K562 (cell line): Measurements from ENCODE around the gene NPC1. TPM values are rescaled to one million over a fixed set of nuclear protein-coding genes. Genes with fewer than 3 reads are reported as not detected.

Source experiments
- ARID3A ChIP-seq: IDR thresholded peaks from 2 replicates; pipeline ENCODE4 v1.6.1; 2012; ENCODE audit warnings: low read depth, low read length, improper control_type of control experiment, borderline replicate concordance
- COPS2 ChIP-seq: fragments of 450-650 bp; conservative IDR thresholded peaks from 2 replicates; pipeline ENCODE4 v1.6.1; 2016; ENCODE audit warnings: mild to moderate bottlenecking, moderate library complexity
- EP300 ChIP-seq: IDR thresholded peaks from 2 replicates; pipeline ENCODE4 v1.6.1; 2012; ENCODE audit warnings: low read length, improper control_type of control experiment
- ESRRB ChIP-seq: fragments of 250-450 bp; sonication (Bioruptor Pico); IDR thresholded peaks from 2 replicates; pipeline ENCODE4 v1.5.0; 2020; ENCODE audit warnings: mild to moderate bottlenecking, moderate library complexity, borderline replicate concordance
- EZH2 ChIP-seq: IDR thresholded peaks from 2 replicates; pipeline ENCODE4 v1.6.1; 2012; ENCODE audit warnings: low read depth, mild to moderate bottlenecking, inconsistent platforms, low read length, borderline replicate concordance
- FOXP1 ChIP-seq: sonication (generic); formaldehyde crosslinking; IDR thresholded peaks from 2 replicates; pipeline ENCODE4 v1.8.0; 2022; ENCODE audit warnings: mild to moderate bottlenecking, missing genetic modification reagents
- JUN ChIP-seq, 2 experiments: sonication (generic) in 1 of 2; formaldehyde crosslinking in 1 of 2; IDR thresholded peaks; 2 replicates each; pipeline versions ENCODE4 v1.6.1 to v1.8.0; 2012 to 2022; ENCODE audit warnings: borderline replicate concordance in 2 of 2, mild to moderate bottlenecking in 2 of 2, improper control_type of control experiment in 1 of 2, low read depth in 1 of 2, low read length in 1 of 2, missing genetic modification reagents in 1 of 2
- PBX2 ChIP-seq, 2 experiments: IDR thresholded peaks in 1 of 2; conservative IDR thresholded peaks in 1 of 2; 2 replicates each; pipeline ENCODE4 v1.6.1; 2016; ENCODE audit warnings: low read depth in 2 of 2, mild to moderate bottlenecking in 1 of 2, missing compliant biosample characterization in 1 of 2, missing genetic modification characterization in 1 of 2, moderate library complexity in 1 of 2
- POLR2B ChIP-seq: fragments of 450-650 bp; IDR thresholded peaks from 2 replicates; pipeline ENCODE4 v1.6.1; 2018; ENCODE audit warnings: low read depth; ENCODE audit not compliant: partially characterized antibody
- PYGO2 ChIP-seq: fragments of 450-650 bp; IDR thresholded peaks from 2 replicates; pipeline ENCODE4 v1.6.1; 2016; ENCODE audit warnings: mild to moderate bottlenecking, missing genetic modification characterization, moderate library complexity, missing compliant biosample characterization
- RBM39 ChIP-seq: fragments of 200-400 bp; formaldehyde crosslinking; optimal IDR thresholded peaks from 2 replicates; pipeline ENCODE3; 2018; ENCODE audit warnings: low read depth, low read length
- SMARCB1 ChIP-seq: IDR thresholded peaks from 2 replicates; pipeline ENCODE4 v1.6.1; 2011; ENCODE audit warnings: improper control_type of control experiment, low read depth; ENCODE audit not compliant: insufficient read length
- SMARCC2 ChIP-seq: fragments of 450-650 bp; IDR thresholded peaks from 2 replicates; pipeline ENCODE4 v1.6.1; 2017; ENCODE audit warnings: antibody characterized with exemption, moderate library complexity, mild to moderate bottlenecking, low read depth
- SNAPC5 ChIP-seq: fragments of 250-450 bp; sonication (Bioruptor Pico); IDR thresholded peaks from 2 replicates; pipeline ENCODE4 v1.8.0; 2021; ENCODE audit warnings: moderate library complexity, mild to moderate bottlenecking, inconsistent platforms
- TEAD4 ChIP-seq, 2 experiments: sonication (generic) in 1 of 2; formaldehyde crosslinking in 1 of 2; IDR thresholded peaks; 2 replicates each; pipeline versions ENCODE4 v1.6.1 to v1.8.0; 2012 to 2022; ENCODE audit warnings: borderline replicate concordance in 1 of 2, inconsistent platforms in 1 of 2, low read length in 1 of 2, mild to moderate bottlenecking in 1 of 2, missing genetic modification reagents in 1 of 2
- XRCC3 ChIP-seq: fragments of 450-650 bp; IDR thresholded peaks from 2 replicates; pipeline ENCODE4 v1.6.1; 2017; ENCODE audit warnings: mild to moderate bottlenecking, moderate library complexity
- ZFX ChIP-seq: sonication (generic); formaldehyde crosslinking; IDR thresholded peaks from 2 replicates; pipeline ENCODE4 v1.8.0; 2022; ENCODE audit warnings: mild to moderate bottlenecking, missing genetic modification reagents, moderate library complexity
- ZNF239 ChIP-seq: fragments of 250-450 bp; sonication (Bioruptor Pico); IDR thresholded peaks from 2 replicates; pipeline ENCODE4 v1.4.0; 2020; ENCODE audit warnings: mild to moderate bottlenecking
- ZNF77 ChIP-seq: fragments of 250-450 bp; sonication (Bioruptor Pico); IDR thresholded peaks from 2 replicates; pipeline ENCODE4 v1.5.0; 2020
- polyA plus RNA-seq, 8 experiments: library from polyadenylated mRNA; depleted of rRNA in 4 of 8; stranded (reverse) in 5 of 8; unstranded in 3 of 8; fragments of >200 nt; fragmentation: Nextera tagmentation in 2 of 8; fragmentation: Illumina TruSeq in 1 of 8; extraction: Ambion mirVana in 2 of 8; extraction: Trizol in 1 of 8; gene quantifications; 2 replicates each; pipeline versions ENCODE4 v1.2.1 to v1.2.3, GENCODE V29; 2011 to 2014; ENCODE audit warnings: inconsistent platforms in 1 of 8, missing spikeins in 1 of 8
- total RNA-seq, 7 experiments: library from RNA; depleted of rRNA in 6 of 7; stranded (reverse); fragments of >200 nt in 6 of 7; fragmentation: Illumina TruSeq in 2 of 7; extraction: Trizol in 2 of 7; gene quantifications; 2 replicates each; pipeline versions ENCODE4 v1.2.1 to v1.2.3, GENCODE V29; 2011 to 2021; ENCODE audit warnings: low replicate concordance in 1 of 7

NPC1 gene
- total and polyA plus RNA-seq, 9 of the 15 experiments (the other 6 are each of a cell fraction or from before 2014, with no cell fraction given) = 17.1 to 45.9 (median 27.6) TPM

- TF ChIP-seq PBX2 (CRISPR knock-in tag; IDR thresholded peaks at IDR 0.05; ENCODE audit: low read depth) (no peak), PBX2 (tag; conservative IDR thresholded peaks at IDR 0.05; ENCODE audit: low read depth) (no peak), ESRRB (CRISPR knock-in tag) (no peak), SMARCB1 (no peak), PYGO2 (no peak), COPS2 (no peak), EZH2 (no peak), ZFX (CRISPR knock-in tag) (peak; percentile 33), ARID3A (peak; percentile 62; the same call in 1 of the 2 replicates), XRCC3 (no peak), RBM39 (no peak), SNAPC5 (CRISPR knock-in tag) (no peak), EP300 (peak; percentile 89), TEAD4 (IDR thresholded peaks at IDR 0.05; ENCODE audit: low read length) (peak; percentile 48; the same call in 1 of the 2 replicates), TEAD4 (CRISPR knock-in tag; IDR thresholded peaks at IDR 0.05; ENCODE audit: borderline replicate concordance) (0 out of 2 replicates have a peak, but pooled peaks have one; percentile 29), SMARCC2 (peak; percentile 80), ZNF239 (no peak; the same call in 1 of the 2 replicates), POLR2B (peak; percentile 49), FOXP1 (CRISPR knock-in tag) (no peak; the same call in 1 of the 2 replicates), JUN (IDR thresholded peaks at IDR 0.05; ENCODE audit: borderline replicate concordance, low read depth, low read length) (peak; percentile 78), JUN (CRISPR knock-in tag; IDR thresholded peaks at IDR 0.05; ENCODE audit: borderline replicate concordance) (peak; percentile 73; the same call in 1 of the 2 replicates), ZNF77 (CRISPR knock-in tag) (no peak)
These were observed 57.5 kb downstream of the NPC1 start (continued) for GRCh38 chr18:23528580-23529472.
